ENCODE results near the gene LMBRD2.

LMBRD2 gene

GRCh38 chr5:36172599-36172998, 20.9 kb upstream of the LMBRD2 start:
- no peak for TF ChIP-seq CTCF (IDR thresholded peaks at IDR 0.05)
- no peaks in the 10 kb centered on the region for H3K27me3 ChIP-seq
- H3K4me3 ChIP-seq: no peak overlapping the region
- intact Hi-C loops (cut with DNase I; ENCODE audit: low total_unique reads): no loop called here
- H3K36me3 ChIP-seq: peaks cover 30 to 77% (median 54%) of the 10 kb centered on the region in 3 donors
- no peaks in the 10 kb centered on the region for H3K4me1 ChIP-seq
- no peaks in the 10 kb centered on the region for H3K9me3 ChIP-seq
- DNase-seq: no peak
- H3K27ac ChIP-seq: no peak overlapping the region

- H3K36me3 ChIP-seq: peaks cover 41 to 86% (median 60%) of the 10 kb centered on the region in 3 donors
- H3K4me3 ChIP-seq: no peak overlapping the region
- no peak overlapping the region for H3K27ac ChIP-seq
- no peaks in the 10 kb centered on the region for H3K27me3 ChIP-seq
- intact Hi-C loops (cut with DNase I; ENCODE audit: low total_unique reads): no loop called here
- no peaks in the 10 kb centered on the region for H3K4me1 ChIP-seq
- no peaks in the 10 kb centered on the region for H3K9me3 ChIP-seq
- no peak for TF ChIP-seq CTCF (IDR thresholded peaks at IDR 0.05)
- no peak for DNase-seq
These were observed 19.2 kb upstream of the LMBRD2 start for GRCh38 chr5:36170832-36171424.

GRCh38 chr5:36168737-36169136, 17.1 kb upstream of the LMBRD2 start:
- no peaks in the 10 kb centered on the region for H3K9me3 ChIP-seq
- intact Hi-C loops (cut with DNase I; ENCODE audit: low total_unique reads): no loop called here
- H3K27ac ChIP-seq: no peak overlapping the region
- no peak for DNase-seq
- peaks cover 58 to 94% (median 74%) of the 10 kb centered on the region in 3 donors for H3K36me3 ChIP-seq
- no peak for TF ChIP-seq CTCF (IDR thresholded peaks at IDR 0.05)
- no peaks in the 10 kb centered on the region for H3K4me1 ChIP-seq
- no peak overlapping the region for H3K4me3 ChIP-seq
- H3K27me3 ChIP-seq: no peaks in the 10 kb centered on the region

- intact Hi-C loops (cut with DNase I; ENCODE audit: low total_unique reads): no loop called here
- H3K27me3 ChIP-seq: no peaks in the 10 kb centered on the region
- no peaks in the 10 kb centered on the region for H3K4me1 ChIP-seq
- no peak for TF ChIP-seq CTCF (IDR thresholded peaks at IDR 0.05)
- no peak overlapping the region for H3K4me3 ChIP-seq
- no peak for DNase-seq
- H3K27ac ChIP-seq: no peak overlapping the region
- H3K9me3 ChIP-seq: no peaks in the 10 kb centered on the region
- H3K36me3 ChIP-seq: peaks cover 58 to 97% (median 73%) of the 10 kb centered on the region in 3 donors
These were observed 12.8 kb upstream of the LMBRD2 start for GRCh38 chr5:36164461-36164860.

- H3K9me3 ChIP-seq: no peaks in the 10 kb centered on the region
- H3K36me3 ChIP-seq: peaks cover 48 to 96% (median 58%) of the 10 kb centered on the region in 3 donors
- no peaks in the 10 kb centered on the region for H3K4me1 ChIP-seq
- DNase-seq: no peak
- intact Hi-C loops (cut with DNase I; ENCODE audit: low total_unique reads): no loop called here
- no peak overlapping the region for H3K27ac ChIP-seq
- TF ChIP-seq CTCF (IDR thresholded peaks at IDR 0.05): no peak
- no peak overlapping the region for H3K4me3 ChIP-seq
- H3K27me3 ChIP-seq: no peaks in the 10 kb centered on the region
These were observed 11.3 kb upstream of the LMBRD2 start for GRCh38 chr5:36162810-36163486.
